ENCODE data around the gene PKN1. TPM values are rescaled to one million over a fixed set of nuclear protein-coding genes. Genes with fewer than 3 reads are reported as not detected.

Gene PKN1
- total and polyA plus RNA-seq, 9 of the 15 experiments (the other 6 are each of a cell fraction or from before 2014, with no cell fraction given), result 0.30 to 228 (median 77.5) TPM

- no peak for TF ChIP-seq CREB5 (CRISPR knock-in tag; IDR thresholded peaks at IDR 0.05)
- no peak for TF ChIP-seq ZNF274 (IDR thresholded peaks at IDR 0.05; ENCODE audit: borderline replicate concordance, low read depth, low read length)
- TF ChIP-seq, protein P1, sequence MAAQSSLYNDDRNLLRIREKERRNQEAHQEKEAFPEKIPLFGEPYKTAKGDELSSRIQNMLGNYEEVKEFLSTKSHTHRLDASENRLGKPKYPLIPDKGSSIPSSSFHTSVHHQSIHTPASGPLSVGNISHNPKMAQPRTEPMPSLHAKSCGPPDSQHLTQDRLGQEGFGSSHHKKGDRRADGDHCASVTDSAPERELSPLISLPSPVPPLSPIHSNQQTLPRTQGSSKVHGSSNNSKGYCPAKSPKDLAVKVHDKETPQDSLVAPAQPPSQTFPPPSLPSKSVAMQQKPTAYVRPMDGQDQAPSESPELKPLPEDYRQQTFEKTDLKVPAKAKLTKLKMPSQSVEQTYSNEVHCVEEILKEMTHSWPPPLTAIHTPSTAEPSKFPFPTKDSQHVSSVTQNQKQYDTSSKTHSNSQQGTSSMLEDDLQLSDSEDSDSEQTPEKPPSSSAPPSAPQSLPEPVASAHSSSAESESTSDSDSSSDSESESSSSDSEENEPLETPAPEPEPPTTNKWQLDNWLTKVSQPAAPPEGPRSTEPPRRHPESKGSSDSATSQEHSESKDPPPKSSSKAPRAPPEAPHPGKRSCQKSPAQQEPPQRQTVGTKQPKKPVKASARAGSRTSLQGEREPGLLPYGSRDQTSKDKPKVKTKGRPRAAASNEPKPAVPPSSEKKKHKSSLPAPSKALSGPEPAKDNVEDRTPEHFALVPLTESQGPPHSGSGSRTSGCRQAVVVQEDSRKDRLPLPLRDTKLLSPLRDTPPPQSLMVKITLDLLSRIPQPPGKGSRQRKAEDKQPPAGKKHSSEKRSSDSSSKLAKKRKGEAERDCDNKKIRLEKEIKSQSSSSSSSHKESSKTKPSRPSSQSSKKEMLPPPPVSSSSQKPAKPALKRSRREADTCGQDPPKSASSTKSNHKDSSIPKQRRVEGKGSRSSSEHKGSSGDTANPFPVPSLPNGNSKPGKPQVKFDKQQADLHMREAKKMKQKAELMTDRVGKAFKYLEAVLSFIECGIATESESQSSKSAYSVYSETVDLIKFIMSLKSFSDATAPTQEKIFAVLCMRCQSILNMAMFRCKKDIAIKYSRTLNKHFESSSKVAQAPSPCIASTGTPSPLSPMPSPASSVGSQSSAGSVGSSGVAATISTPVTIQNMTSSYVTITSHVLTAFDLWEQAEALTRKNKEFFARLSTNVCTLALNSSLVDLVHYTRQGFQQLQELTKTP (IDR thresholded peaks at IDR 0.05; ENCODE audit: low read depth in 1 of 2, partially characterized antibody in 2 of 2), result no peak
- TF ChIP-seq RBM17 (IDR thresholded peaks at IDR 0.05; ENCODE audit: borderline replicate concordance, low read depth, low read length), result no peak
- no peak for TF ChIP-seq TBL1XR1 (IDR thresholded peaks at IDR 0.05; ENCODE audit: low read length in 2 of 2)
- TF ChIP-seq CBFA2T3 (IDR thresholded peaks at IDR 0.05), result no peak
- TF ChIP-seq ZNF24 (IDR thresholded peaks at IDR 0.05), result no peak
- peak; percentile 95; the same call in 1 of the 2 replicates for TF ChIP-seq KAT7 (CRISPR knock-in tag; IDR thresholded peaks at IDR 0.05; ENCODE audit: borderline replicate concordance)
- peak; percentile 57 for TF ChIP-seq PRDM10 (IDR thresholded peaks at IDR 0.05; ENCODE audit: partially characterized antibody)
- no peak for TF ChIP-seq ZNF175 (CRISPR knock-in tag; IDR thresholded peaks at IDR 0.05; ENCODE audit: low read depth)
- TF ChIP-seq TRIM28 (IDR thresholded peaks at IDR 0.05), result no peak
- TF ChIP-seq E2F4 (CRISPR knock-in tag; IDR thresholded peaks at IDR 0.05; ENCODE audit: low read depth), result no peak
- TF ChIP-seq TAF7 (tag; IDR thresholded peaks at IDR 0.05), result peak; percentile 65
- TF ChIP-seq DACH1 (IDR thresholded peaks at IDR 0.05; ENCODE audit: partially characterized antibody), result no peak
- no peak for TF ChIP-seq SRSF9 (IDR thresholded peaks at IDR 0.05; ENCODE audit: borderline replicate concordance, low read depth, low read length)
- no peak; the same call in 1 of the 2 replicates for TF ChIP-seq XRCC5 (IDR thresholded peaks at IDR 0.05; ENCODE audit: low read depth, low read length)
Observed at GRCh38 chr19:14517840-14518505, 84.9 kb downstream of the PKN1 start, which contains the start of gene DNAJB1 (continued).
